Psoas muscle (tissue), 8 donors: Measurements from ENCODE around the gene TFAP2C. TPM values are rescaled to one million over a fixed set of nuclear protein-coding genes. Genes with fewer than 3 reads are reported as not detected.

Experiments used
- ATAC-seq, 4 donors: fragments of 200-7000 bp; cut with Tn5 transposase; one replicate each; pipeline ENCODE4 v1.9.1; 2020; ENCODE audit warnings: moderate library complexity in 3 of 4, mild to moderate bottlenecking in 2 of 4
- DNase-seq, 2 donors: peaks; one replicate each; pipeline ENCODE4 v3.0.0-alpha.2; 2020
- H3K27ac ChIP-seq: fragments of 200-600 bp; one replicate; pipeline ENCODE4 v1.8.0; 2022
- H3K27me3 ChIP-seq, 3 donors: fragments of 200-600 bp in 1 of 3; one replicate each; pipeline versions ENCODE4 v1.6.1 to v1.8.0; 2013 to 2022; ENCODE audit warnings: low read length in 2 of 3, mild to moderate bottlenecking in 2 of 3, moderate library complexity in 1 of 3; ENCODE audit not compliant: insufficient read depth in 3 of 3
- H3K36me3 ChIP-seq, 2 donors: fragments of 200-600 bp in 1 of 2; one replicate each; pipeline versions ENCODE4 v1.6.1 to v1.8.0; 2013 to 2022; ENCODE audit warnings: low read depth in 1 of 2, mild to moderate bottlenecking in 1 of 2, moderate library complexity in 1 of 2; ENCODE audit not compliant: insufficient read depth in 1 of 2
- H3K4me1 ChIP-seq: fragments of 200-600 bp; one replicate; pipeline ENCODE4 v1.8.0; 2022
- H3K4me3 ChIP-seq: fragments of 200-600 bp; one replicate; pipeline ENCODE4 v1.8.0; 2022; ENCODE audit warnings: mild to moderate bottlenecking
- H3K9me3 ChIP-seq: fragments of 200-600 bp; one replicate; pipeline ENCODE4 v1.8.0; 2022
- CTCF ChIP-seq: fragments of 200-600 bp; IDR thresholded peaks from one replicate; pipeline ENCODE4 v1.8.0; 2022; ENCODE audit warnings: antibody characterized with exemption
- WGBS, 3 donors: extraction: QIAGEN DNeasy Blood & Tissue Kit; methylation state at CpG; one replicate each; pipeline versions ENCODE4 v1.1.6 to v1.1.7; 2013; 5-methylcytosine and 5-hydroxymethylcytosine counted together
- intact Hi-C, 2 donors: fragments of 100-400 bp; cut with DNase I; formaldehyde crosslinking; loops; one replicate each; pipeline versions ENCODE4 v1.11.0 to v1.14.2; 2022
- polyA plus RNA-seq, 3 donors: library from polyadenylated mRNA; stranded (reverse); fragments of 200-250 nt; gene quantifications; one replicate each; pipeline ENCODE4 v1.2.3, GENCODE V29; 2013
- total RNA-seq, 4 donors: library from RNA; stranded (reverse); fragmentation: NEBNext Ultra II Directional in 2 of 4; extraction: Animal tissue kit (Norgen Biotek cat#: 25700) in 2 of 4; gene quantifications; one replicate each; pipeline versions ENCODE4 v1.2.1 to v1.2.4, GENCODE V29; 2021 to 2023
- donor health status: healthy with polysubstance abuse.
- donor health status: DM: no; HTN: no; CAD: no; lungs with moderate emphysema.
- donor health status: Bipolar disorder and iron deficiency.
- donor health status: healthy.
- donor health status: DM: yes; HTN: yes; CAD: no.
- donor health status: DM: no; HTN: no; CAD: no.
- donor health status: DM: no; HTN: no; CAD: no.
- donor health status: DM: yes; HTN: yes; CAD: no.

TFAP2C gene
- total and polyA plus RNA-seq, 7 donors, result 0.03 to 0.04 TPM; not detected in 5

DNA sequence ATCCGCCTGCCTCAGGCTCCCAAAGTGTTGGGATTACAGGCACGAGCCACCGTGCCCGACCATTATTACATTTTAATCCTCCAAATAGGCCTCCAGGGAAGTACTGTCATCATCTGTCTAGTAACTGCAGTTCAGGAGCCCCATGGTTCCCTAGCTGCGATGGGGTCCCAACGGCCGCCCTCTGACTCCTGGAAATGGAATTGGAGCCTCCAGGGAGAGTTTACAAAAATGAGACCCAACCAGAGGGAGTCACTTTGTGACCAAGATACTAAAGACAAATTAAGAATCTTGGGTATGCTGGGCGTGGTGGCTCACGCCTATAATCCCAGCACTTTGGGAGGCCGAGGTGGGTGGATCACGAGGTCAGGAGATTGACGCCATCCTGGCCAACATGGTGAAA lies 36.7 kb downstream of the TFAP2C start:
- Histone ChIP-seq H3K4me1 (no peaks in the 10 kb centered on the region), H3K27me3 (peaks cover 0 to 2% (median 0%) of the 10 kb centered on the region in 3 donors), H3K27ac (no peak overlapping the region), H3K4me3 (no peak overlapping the region), H3K9me3 (no peaks in the 10 kb centered on the region), H3K36me3 (no peaks in the 10 kb centered on the region)
- no peak for TF ChIP-seq CTCF
- ATAC-seq, result no peak
- 60 to 67% (median 65%) methylated on average over 12 of the region's 12 CpGs for WGBS, 3 donors
- no peak for DNase-seq
- intact Hi-C loops, result no loop called here

GRCh38 chr20:56673450-56673849 lies 44.3 kb downstream of the TFAP2C start:
- H3K9me3 ChIP-seq, result no peaks in the 10 kb centered on the region
- no peaks in the 10 kb centered on the region for H3K27me3 ChIP-seq
- H3K36me3 ChIP-seq, result no peaks in the 10 kb centered on the region
- WGBS, 3 donors, result 71 to 81% (median 77%) methylated on average over 5 of the region's 5 CpGs
- no peak for TF ChIP-seq CTCF
- H3K4me3 ChIP-seq, result no peak overlapping the region
- ATAC-seq (no peak), DNase-seq (no peak)
- intact Hi-C loops, result no loop called here
- H3K27ac ChIP-seq, result no peak overlapping the region
- H3K4me1 ChIP-seq, result no peaks in the 10 kb centered on the region

GRCh38 chr20:56676001-56676400 lies 46.9 kb downstream of the TFAP2C start:
- intact Hi-C loops, result no loop called here
- 73 to 79% (median 78%) methylated on average over 12 of the region's 12 CpGs for WGBS, 3 donors
- no peaks in the 10 kb centered on the region for H3K9me3 ChIP-seq
- H3K27ac ChIP-seq, result no peak overlapping the region
- no peak overlapping the region for H3K4me3 ChIP-seq
- ATAC-seq (no peak), DNase-seq (no peak)
- H3K4me1 ChIP-seq, result no peaks in the 10 kb centered on the region
- peaks cover 0 to 2% (median 0%) of the 10 kb centered on the region in 3 donors for H3K27me3 ChIP-seq
- H3K36me3 ChIP-seq, result no peaks in the 10 kb centered on the region
- TF ChIP-seq CTCF, result no peak

GRCh38 chr20:56676679-56677078 lies 47.6 kb downstream of the TFAP2C start:
- intact Hi-C loops, result no loop called here
- peaks cover 0 to 2% (median 0%) of the 10 kb centered on the region in 3 donors for H3K27me3 ChIP-seq
- H3K27ac ChIP-seq, result no peak overlapping the region
- no peak for ATAC-seq
- H3K4me3 ChIP-seq, result no peak overlapping the region
- H3K9me3 ChIP-seq, result no peaks in the 10 kb centered on the region
- 43 to 49% (median 47%) methylated on average over 10 of the region's 10 CpGs for WGBS, 3 donors
- H3K36me3 ChIP-seq, result no peaks in the 10 kb centered on the region
- no peaks in the 10 kb centered on the region for H3K4me1 ChIP-seq
- no peak for DNase-seq
- TF ChIP-seq CTCF, result no peak

GRCh38 chr20:56683077-56683865 lies 54.2 kb downstream of the TFAP2C start:
- intact Hi-C loops, result no loop called here
- peaks cover 0 to 5% (median 0%) of the 10 kb centered on the region in 3 donors for H3K27me3 ChIP-seq

More at GRCh38 chr20:56683077-56683865, 54.2 kb downstream of the TFAP2C start:
- ATAC-seq (no peak), DNase-seq (no peak)
- Histone ChIP-seq H3K36me3 (no peaks in the 10 kb centered on the region), H3K4me1 (no peaks in the 10 kb centered on the region), H3K4me3 (no peak overlapping the region), H3K27ac (no peak overlapping the region), H3K9me3 (no peaks in the 10 kb centered on the region)
- no peak for TF ChIP-seq CTCF
- 45 to 48% (median 47%) methylated on average over 11 of the region's 11 CpGs for WGBS, 3 donors
